ENCODE data around the gene PER1. TPM values are rescaled to one million over a fixed set of nuclear protein-coding genes. Genes with fewer than 3 reads are reported as not detected.

Gene PER1
- total RNA-seq, 1 experiment from 2014 or later, result 5.2 TPM

GRCh38 chr17:8140065-8141029 is 11.9 kb downstream of the PER1 start:
- DNase-seq (ENCODE audit: low read depth), result no peak

GRCh38 chr17:8138672-8139371 is 13.4 kb downstream of the PER1 start:
- DNase-seq (ENCODE audit: low read depth), result peak; percentile 98

GRCh38 chr17:8138374-8138671 is 13.9 kb downstream of the PER1 start:
- DNase-seq (ENCODE audit: low read depth), result no peak

GRCh38 chr17:8137645-8138373 is 14.4 kb downstream of the PER1 start:
- DNase-seq (ENCODE audit: low read depth), result no peak

GRCh38 chr17:8133941-8134340 is 18.3 kb downstream of the PER1 start:
- no peak for DNase-seq (ENCODE audit: low read depth)

GRCh38 chr17:8133399-8133798 is 18.8 kb downstream of the PER1 start:
- no peak for DNase-seq (ENCODE audit: low read depth)

GRCh38 chr17:8131844-8132441 is 20.3 kb downstream of the PER1 start:
- peak; percentile 72 for DNase-seq (ENCODE audit: low read depth)

GRCh38 chr17:8128125-8128784 is 23.9 kb downstream of the PER1 start:
- no peak for DNase-seq (ENCODE audit: low read depth)

- peak; percentile 48 for DNase-seq (ENCODE audit: low read depth)
Observed at GRCh38 chr17:8126491-8127066, 25.6 kb downstream of the PER1 start.

GRCh38 chr17:8125947-8126490 is 26.2 kb downstream of the PER1 start:
- peak; percentile 41 for DNase-seq (ENCODE audit: low read depth)

GRCh38 chr17:8125154-8125946 is 26.9 kb downstream of the PER1 start:
- DNase-seq (ENCODE audit: low read depth), result peak; percentile 80

- DNase-seq (ENCODE audit: low read depth), result no peak
Observed at GRCh38 chr17:8124350-8125153, 27.7 kb downstream of the PER1 start.

GRCh38 chr17:8123695-8124349 is 28.4 kb downstream of the PER1 start, which contains the start of gene HES7:
HES7 (minus strand) TSS chr17:8124106; CDS start chr17:8124084, 22 bp downstream.
- peak; percentile 42 for DNase-seq (ENCODE audit: low read depth)

GRCh38 chr17:8122924-8123694 is 29.1 kb downstream of the PER1 start:
- no peak for DNase-seq (ENCODE audit: low read depth)

GRCh38 chr17:8122422-8122923 is 29.7 kb downstream of the PER1 start:
- DNase-seq (ENCODE audit: low read depth), result peak; percentile 51

GRCh38 chr17:8121681-8122421 is 30.4 kb downstream of the PER1 start:
- peak; percentile 74 for DNase-seq (ENCODE audit: low read depth)
